ENCODE measurements around the gene LTN1. TPM values are rescaled to one million over a fixed set of nuclear protein-coding genes. Genes with fewer than 3 reads are reported as not detected.

The LTN1 gene, protein sequence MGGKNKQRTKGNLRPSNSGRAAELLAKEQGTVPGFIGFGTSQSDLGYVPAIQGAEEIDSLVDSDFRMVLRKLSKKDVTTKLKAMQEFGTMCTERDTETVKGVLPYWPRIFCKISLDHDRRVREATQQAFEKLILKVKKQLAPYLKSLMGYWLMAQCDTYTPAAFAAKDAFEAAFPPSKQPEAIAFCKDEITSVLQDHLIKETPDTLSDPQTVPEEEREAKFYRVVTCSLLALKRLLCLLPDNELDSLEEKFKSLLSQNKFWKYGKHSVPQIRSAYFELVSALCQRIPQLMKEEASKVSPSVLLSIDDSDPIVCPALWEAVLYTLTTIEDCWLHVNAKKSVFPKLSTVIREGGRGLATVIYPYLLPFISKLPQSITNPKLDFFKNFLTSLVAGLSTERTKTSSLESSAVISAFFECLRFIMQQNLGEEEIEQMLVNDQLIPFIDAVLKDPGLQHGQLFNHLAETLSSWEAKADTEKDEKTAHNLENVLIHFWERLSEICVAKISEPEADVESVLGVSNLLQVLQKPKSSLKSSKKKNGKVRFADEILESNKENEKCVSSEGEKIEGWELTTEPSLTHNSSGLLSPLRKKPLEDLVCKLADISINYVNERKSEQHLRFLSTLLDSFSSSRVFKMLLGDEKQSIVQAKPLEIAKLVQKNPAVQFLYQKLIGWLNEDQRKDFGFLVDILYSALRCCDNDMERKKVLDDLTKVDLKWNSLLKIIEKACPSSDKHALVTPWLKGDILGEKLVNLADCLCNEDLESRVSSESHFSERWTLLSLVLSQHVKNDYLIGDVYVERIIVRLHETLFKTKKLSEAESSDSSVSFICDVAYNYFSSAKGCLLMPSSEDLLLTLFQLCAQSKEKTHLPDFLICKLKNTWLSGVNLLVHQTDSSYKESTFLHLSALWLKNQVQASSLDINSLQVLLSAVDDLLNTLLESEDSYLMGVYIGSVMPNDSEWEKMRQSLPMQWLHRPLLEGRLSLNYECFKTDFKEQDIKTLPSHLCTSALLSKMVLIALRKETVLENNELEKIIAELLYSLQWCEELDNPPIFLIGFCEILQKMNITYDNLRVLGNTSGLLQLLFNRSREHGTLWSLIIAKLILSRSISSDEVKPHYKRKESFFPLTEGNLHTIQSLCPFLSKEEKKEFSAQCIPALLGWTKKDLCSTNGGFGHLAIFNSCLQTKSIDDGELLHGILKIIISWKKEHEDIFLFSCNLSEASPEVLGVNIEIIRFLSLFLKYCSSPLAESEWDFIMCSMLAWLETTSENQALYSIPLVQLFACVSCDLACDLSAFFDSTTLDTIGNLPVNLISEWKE (N-terminal part only)
- 10 to 100 TPM; 23.5 to 25.9 TPM for total RNA-seq

DNA sequence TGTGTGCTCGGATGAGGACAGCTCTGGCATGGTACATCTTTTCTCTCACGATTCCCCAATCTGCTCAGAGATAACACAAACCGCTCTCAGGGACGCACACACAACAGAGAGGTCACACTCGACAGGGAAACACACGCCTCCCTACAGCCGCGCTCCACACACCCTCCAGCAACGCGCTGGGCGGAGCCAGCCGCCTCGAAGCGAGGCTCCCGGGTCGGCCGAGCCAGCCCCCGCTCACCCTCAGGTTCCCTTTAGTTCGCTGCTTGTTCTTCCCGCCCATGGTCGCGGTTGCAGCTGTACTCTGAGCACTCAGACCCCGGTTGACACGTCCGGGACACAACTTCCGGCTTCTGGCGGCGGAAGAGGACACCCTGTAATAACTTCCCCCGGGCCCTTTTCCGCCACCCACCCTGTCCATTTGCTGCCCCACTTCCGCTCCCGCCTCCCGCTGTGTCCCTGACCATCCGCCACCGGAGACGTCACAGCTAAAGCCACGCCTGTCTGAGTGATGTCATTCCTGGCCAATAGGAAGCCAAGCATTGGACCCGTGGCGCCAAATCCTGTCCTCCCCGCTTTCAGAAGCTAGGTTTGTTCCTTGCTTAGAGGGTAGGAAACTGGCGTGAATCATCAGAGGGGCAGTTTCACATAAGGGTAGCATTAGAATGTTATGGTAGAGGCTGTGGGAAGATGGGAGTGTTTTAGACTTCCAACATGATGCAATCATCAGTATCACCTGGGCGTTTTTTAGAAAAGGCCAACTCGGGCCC lies at the start of gene LTN1:
LTN1 (minus strand) TSS at position 352 of the 767 bp plus-strand sequence; CDS start at position 280, 72 bp downstream.
- ATAC-seq, result peak; percentile 94
- CTCF ChIA-PET, result interaction anchor here (0.7 to 1.8 kb wide), 10 partner anchors 10 to 381 kb away, joined by 3 to 5 read pairs (median 3); partner anchors contain the start of genes RWDD2B and USP16
- peaks cover 28% of the 10 kb centered on the region for H3K4me1 Mint-ChIP-seq (ENCODE audit: low read depth)

DNA sequence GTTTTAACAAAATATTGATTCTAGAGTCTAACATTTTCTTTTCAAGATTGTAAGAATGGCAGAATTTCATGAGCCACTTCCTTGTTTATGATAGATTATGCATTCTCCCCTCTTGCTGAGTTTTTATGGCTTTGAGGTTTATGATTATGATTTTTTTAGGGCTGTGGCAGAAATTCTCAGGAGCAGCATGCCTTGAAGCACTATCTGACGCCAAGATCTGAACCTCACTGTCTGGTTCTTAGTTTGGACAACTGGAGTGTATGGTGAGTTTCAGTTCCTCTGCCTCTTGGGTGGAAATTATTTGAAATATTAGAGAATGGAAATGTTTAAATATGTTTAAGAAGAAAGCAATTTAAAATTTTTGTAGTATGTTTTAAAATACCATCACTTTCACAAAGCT lies 42.0 kb upstream of the LTN1 start:
- peaks cover 60% of the 10 kb centered on the region for H3K36me3 Mint-ChIP-seq (ENCODE audit: low read depth)
- ATAC-seq, result no peak
- peaks cover 6% of the 10 kb centered on the region for H3K4me1 Mint-ChIP-seq (ENCODE audit: low read depth)
- CTCF ChIA-PET, result no interaction called here
- H3K27ac Mint-ChIP-seq, result no peak overlapping the region
- POLR2A ChIA-PET, result no interaction called here
- no peaks in the 10 kb centered on the region for H3K9me3 Mint-ChIP-seq (ENCODE audit: insufficient read depth)
- no peak overlapping the region for H3K4me3 Mint-ChIP-seq
- no peaks in the 10 kb centered on the region for H3K27me3 Mint-ChIP-seq (ENCODE audit: low read depth)
- no peak for DNase-seq

More for the DNA sequence above, at the start of gene LTN1:
- H3K36me3 Mint-ChIP-seq (ENCODE audit: low read depth), result peaks cover 7% of the 10 kb centered on the region
- peak; percentile 100 for DNase-seq
- peak within 1 kb of the TSS; percentile 98 for H3K27ac Mint-ChIP-seq
- no peaks in the 10 kb centered on the region for H3K9me3 Mint-ChIP-seq (ENCODE audit: insufficient read depth)
- POLR2A ChIA-PET, result interaction anchor here (0.8 to 3.5 kb wide), 16 partner anchors 8 to 309 kb away, joined by 3 to 57 read pairs (median 6); partner anchors contain the start of genes CCT8, RWDD2B and USP16
- H3K27me3 Mint-ChIP-seq (ENCODE audit: low read depth), result no peaks in the 10 kb centered on the region
- H3K4me3 Mint-ChIP-seq, result peak within 1 kb of the TSS; percentile 84

DNA sequence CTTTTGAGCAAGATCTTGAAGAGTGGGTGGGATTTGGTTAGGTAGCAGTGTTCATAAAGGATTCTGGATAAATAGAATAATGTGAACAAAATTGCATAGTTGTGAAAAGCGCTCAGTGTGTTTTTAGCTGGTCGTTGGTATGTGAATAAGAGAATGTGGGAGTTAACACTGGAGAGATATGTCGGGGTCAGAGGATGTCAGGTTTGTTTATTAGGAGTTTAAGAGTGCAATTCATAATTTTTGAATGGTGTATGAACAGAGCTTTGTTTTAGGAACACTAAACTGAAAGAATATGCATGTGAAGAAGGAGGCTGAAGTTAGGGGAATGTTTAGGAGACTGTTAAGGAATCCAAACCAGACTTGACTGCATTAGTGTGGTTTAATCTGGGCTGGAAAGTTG lies 41.2 kb upstream of the LTN1 start:
- DNase-seq (no peak), ATAC-seq (no peak)
- Mint-ChIP-seq H3K9me3 (ENCODE audit: insufficient read depth) (no peaks in the 10 kb centered on the region), H3K27me3 (ENCODE audit: low read depth) (no peaks in the 10 kb centered on the region), H3K4me3 (no peak overlapping the region), H3K27ac (no peak overlapping the region), H3K36me3 (ENCODE audit: low read depth) (peaks cover 59% of the 10 kb centered on the region), H3K4me1 (ENCODE audit: low read depth) (peaks cover 6% of the 10 kb centered on the region)
- ChIA-PET POLR2A (interaction anchor here (1.1 to 1.8 kb wide), 2 partner anchors 9 to 40 kb away, joined by 3 to 5 read pairs; partner anchors contain the start of gene USP16), CTCF (interaction anchor here (1.4 kb wide), 1 partner anchor 39 kb away, joined by 3 read pairs; no protein-coding TSS in a partner anchor)

DNA sequence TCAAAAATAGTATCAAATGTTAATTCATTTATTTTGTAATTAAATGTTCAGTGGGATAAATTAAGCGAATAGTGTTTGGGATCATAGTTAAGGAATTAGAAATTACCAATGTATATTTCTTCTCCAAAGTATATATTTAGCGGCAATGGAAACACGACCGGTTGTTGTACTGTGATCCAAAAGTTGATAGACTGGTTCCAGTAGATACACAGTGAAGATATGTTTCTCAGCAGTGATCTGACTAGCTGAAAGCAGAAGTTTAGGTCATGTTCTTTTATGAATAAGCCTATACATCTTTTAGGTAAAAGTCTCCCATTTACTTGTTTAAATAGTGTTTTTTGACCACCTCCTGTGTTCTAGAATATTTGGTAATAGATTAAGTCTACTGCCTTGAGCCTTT lies 40.6 kb upstream of the LTN1 start:
- DNase-seq (no peak), ATAC-seq (no peak)
- H3K36me3 Mint-ChIP-seq (ENCODE audit: low read depth), result peaks cover 62% of the 10 kb centered on the region
- no peaks in the 10 kb centered on the region for H3K27me3 Mint-ChIP-seq (ENCODE audit: low read depth)
- peaks cover 6% of the 10 kb centered on the region for H3K4me1 Mint-ChIP-seq (ENCODE audit: low read depth)
- no peak overlapping the region for H3K4me3 Mint-ChIP-seq
- no peaks in the 10 kb centered on the region for H3K9me3 Mint-ChIP-seq (ENCODE audit: insufficient read depth)
- ChIA-PET CTCF (interaction anchor here (1.4 to 1.7 kb wide), 2 partner anchors 9 to 39 kb away, joined by 3 to 4 read pairs; partner anchors contain the start of gene USP16), POLR2A (interaction anchor here (1.1 to 1.8 kb wide), 2 partner anchors 8 to 40 kb away, joined by 3 to 5 read pairs; partner anchors contain the start of gene USP16)
- no peak overlapping the region for H3K27ac Mint-ChIP-seq

DNA sequence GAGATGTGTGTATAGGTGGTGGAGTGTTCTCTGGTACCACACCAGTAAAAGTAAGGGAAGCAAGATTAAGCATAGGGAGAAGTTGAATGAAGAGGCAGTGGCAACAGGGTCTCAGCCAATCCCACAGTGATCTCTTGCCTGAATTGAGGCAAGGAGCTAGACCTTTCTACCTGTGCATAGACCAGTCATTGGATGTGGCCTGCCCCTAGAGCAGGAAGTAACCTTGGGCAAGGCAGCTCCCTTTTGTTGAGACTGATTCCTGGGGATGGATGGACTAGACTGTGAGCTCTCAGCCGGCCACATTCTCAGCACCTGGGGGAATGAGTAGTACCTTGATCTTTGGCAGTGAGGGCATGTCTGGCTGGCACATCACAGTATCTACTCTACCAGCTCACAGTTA lies 38.2 kb upstream of the LTN1 start:
- peak; percentile 40 for ATAC-seq
- Mint-ChIP-seq H3K4me3 (no peak overlapping the region), H3K9me3 (ENCODE audit: insufficient read depth) (no peaks in the 10 kb centered on the region), H3K4me1 (ENCODE audit: low read depth) (peaks cover 14% of the 10 kb centered on the region), H3K36me3 (ENCODE audit: low read depth) (peaks cover 48% of the 10 kb centered on the region), H3K27ac (no peak overlapping the region), H3K27me3 (ENCODE audit: low read depth) (no peaks in the 10 kb centered on the region)
- ChIA-PET POLR2A (interaction anchor here (0.6 to 2.5 kb wide), 4 partner anchors 9 to 318 kb away, joined by 3 to 7 read pairs (median 4); partner anchors contain the start of gene RWDD2B), CTCF (no interaction called here)
- DNase-seq, result no peak

DNA sequence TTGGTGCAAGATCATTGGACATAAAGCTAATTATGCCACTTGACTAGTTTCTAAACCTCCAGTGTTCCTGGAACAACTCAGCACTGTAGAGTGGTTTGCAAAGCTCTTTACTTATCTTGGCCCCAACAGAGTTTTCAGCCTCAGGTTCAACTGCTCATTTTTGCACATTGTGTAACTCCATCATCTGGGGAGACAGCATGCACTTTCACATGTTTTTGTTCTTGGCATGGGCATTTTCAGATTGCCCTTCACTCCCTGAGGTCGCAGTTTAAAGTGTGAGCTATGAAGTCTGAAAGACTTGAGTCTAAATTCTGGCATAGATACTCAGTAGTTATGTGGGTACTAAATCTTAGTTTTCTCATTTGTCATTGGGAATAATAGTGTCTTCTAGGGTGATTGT lies 36.8 kb upstream of the LTN1 start:
- peaks cover 42% of the 10 kb centered on the region for H3K36me3 Mint-ChIP-seq (ENCODE audit: low read depth)

DNA sequence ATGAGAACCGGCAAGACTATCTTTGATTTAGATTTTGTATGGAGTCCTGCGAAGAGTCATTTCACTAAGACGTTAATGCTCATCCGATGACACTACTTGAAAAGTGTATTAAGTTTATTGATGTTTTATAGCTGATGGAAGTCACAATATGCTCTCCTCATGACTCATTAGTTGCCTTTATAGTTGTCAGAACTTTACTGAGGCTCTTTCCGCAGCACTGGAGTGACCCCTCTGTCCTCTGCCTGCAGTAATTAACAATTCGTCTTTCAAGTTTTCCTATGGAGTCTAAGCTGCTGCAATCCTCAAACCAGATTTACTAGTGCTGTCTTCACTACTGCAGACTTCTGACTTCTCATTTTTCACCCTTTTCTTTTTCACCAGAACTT lies 32.6 kb upstream of the LTN1 start:
- Mint-ChIP-seq H3K9me3 (ENCODE audit: insufficient read depth) (no peaks in the 10 kb centered on the region), H3K27me3 (ENCODE audit: low read depth) (no peaks in the 10 kb centered on the region), H3K36me3 (ENCODE audit: low read depth) (peaks cover 16% of the 10 kb centered on the region), H3K4me1 (ENCODE audit: low read depth) (peaks cover 46% of the 10 kb centered on the region), H3K27ac (peak overlapping the region; percentile 98), H3K4me3 (peak overlapping the region; percentile 99)
- ATAC-seq, result no peak
- ChIA-PET POLR2A (interaction anchor here (0.7 to 5.2 kb wide), 15 partner anchors 8 to 424 kb away, joined by 3 to 93 read pairs (median 6); partner anchors contain the start of genes CCT8 and LTN1), CTCF (interaction anchor here (0.9 to 1.9 kb wide), 9 partner anchors 7 to 65 kb away, joined by 3 to 5 read pairs (median 3); partner anchors contain the start of genes CCT8 and LTN1)
- DNase-seq, result no peak

More for the DNA sequence above, 36.8 kb upstream of the LTN1 start:
- no peak for ATAC-seq
- CTCF ChIA-PET, result no interaction called here
- POLR2A ChIA-PET, result interaction anchor here (0.5 to 2.5 kb wide), 4 partner anchors 10 to 43 kb away, joined by 3 to 7 read pairs (median 4); no protein-coding TSS in a partner anchor
- no peak overlapping the region for H3K27ac Mint-ChIP-seq
- H3K4me1 Mint-ChIP-seq (ENCODE audit: low read depth), result peaks cover 23% of the 10 kb centered on the region
- H3K9me3 Mint-ChIP-seq (ENCODE audit: insufficient read depth), result no peaks in the 10 kb centered on the region
- no peak overlapping the region for H3K4me3 Mint-ChIP-seq
- no peaks in the 10 kb centered on the region for H3K27me3 Mint-ChIP-seq (ENCODE audit: low read depth)
- no peak for DNase-seq

DNA sequence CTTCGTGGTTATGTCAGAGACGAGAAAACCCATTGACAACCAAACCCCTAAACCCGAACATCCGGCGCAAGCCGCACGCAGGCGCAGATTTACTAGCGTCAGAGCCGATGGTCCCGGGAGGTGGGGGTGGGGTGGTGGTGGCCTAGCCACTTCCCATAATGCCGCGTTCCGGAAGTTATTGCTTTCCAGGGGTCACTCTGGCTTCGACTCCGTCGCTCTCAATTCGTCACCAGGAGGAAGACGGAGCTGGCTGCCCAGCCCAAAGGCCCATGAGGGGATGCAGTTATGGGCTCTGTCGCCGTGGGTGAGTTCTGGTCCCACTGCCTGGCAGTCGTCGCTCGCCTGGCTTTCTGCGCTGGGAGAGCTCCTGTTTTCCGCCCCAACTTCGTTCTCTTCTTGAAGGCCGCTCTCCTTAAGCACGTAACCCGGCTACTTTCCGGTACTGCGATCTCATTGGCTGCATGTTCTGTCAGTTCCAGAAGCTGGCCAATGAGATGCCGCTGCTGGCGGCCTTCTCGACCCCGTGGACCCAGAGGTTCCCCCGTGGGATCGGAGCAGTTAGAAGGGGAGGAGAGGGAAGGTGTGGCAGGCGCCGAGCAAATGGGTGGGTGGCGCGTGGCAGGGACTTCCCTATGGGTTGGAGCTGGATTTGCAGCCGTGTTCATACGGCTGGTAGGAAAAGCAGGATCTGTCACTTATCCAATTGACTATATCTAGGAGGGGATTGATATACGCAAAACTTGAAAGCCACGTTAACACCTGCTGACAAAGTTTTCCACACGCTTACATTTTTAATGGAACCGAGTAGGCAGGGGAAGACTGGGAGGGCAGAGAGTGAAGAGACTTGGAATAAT lies 32.0 kb upstream of the LTN1 start, which contains the start of gene USP16:
USP16 (plus strand) TSS at position 195 of the 854 bp plus-strand sequence. CDS start 3,246 bp downstream, outside the sequence.
- H3K27ac Mint-ChIP-seq, result peak within 1 kb of the TSS; percentile 98
- ChIA-PET CTCF (interaction anchor here (0.9 to 1.9 kb wide), 10 partner anchors 8 to 65 kb away, joined by 3 to 5 read pairs (median 4); partner anchors contain the start of genes CCT8 and LTN1), POLR2A (interaction anchor here (0.7 to 5.2 kb wide), 19 partner anchors 9 to 425 kb away, joined by 3 to 93 read pairs (median 4); partner anchors contain the start of genes CCT8 and LTN1)
- ATAC-seq, result peak; percentile 97
- H3K27me3 Mint-ChIP-seq (ENCODE audit: low read depth), result no peaks in the 10 kb centered on the region
- peak; percentile 96 for DNase-seq
- peaks cover 16% of the 10 kb centered on the region for H3K36me3 Mint-ChIP-seq (ENCODE audit: low read depth)
- H3K4me3 Mint-ChIP-seq, result peak within 1 kb of the TSS; percentile 99
- H3K4me1 Mint-ChIP-seq (ENCODE audit: low read depth), result peaks cover 47% of the 10 kb centered on the region
- H3K9me3 Mint-ChIP-seq (ENCODE audit: insufficient read depth), result no peaks in the 10 kb centered on the region

DNA sequence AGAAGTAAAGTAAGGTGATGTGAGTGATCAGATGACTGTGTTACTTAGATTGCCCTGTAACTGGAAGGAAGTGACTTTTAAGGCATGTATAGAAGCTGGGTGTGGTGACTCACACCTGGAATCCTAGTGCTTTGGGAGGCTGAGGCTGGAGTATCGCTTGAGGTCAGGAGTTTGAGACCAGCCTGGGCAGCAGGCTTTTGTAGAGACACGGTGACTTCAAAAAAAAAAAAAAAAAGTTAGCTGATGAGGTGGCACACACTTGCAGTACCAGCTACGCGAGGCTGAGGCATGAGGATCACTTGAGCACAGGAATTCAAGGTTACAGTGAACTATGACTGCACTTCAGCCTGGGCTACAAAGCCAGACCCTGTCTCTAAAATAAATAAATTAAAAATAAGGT lies 29.5 kb upstream of the LTN1 start:
- CTCF ChIA-PET, result interaction anchor here (3.0 kb wide), 1 partner anchor 19 kb away, joined by 14 read pairs; no protein-coding TSS in a partner anchor
- H3K36me3 Mint-ChIP-seq (ENCODE audit: low read depth), result peaks cover 4% of the 10 kb centered on the region
- ATAC-seq (no peak), DNase-seq (no peak)
- H3K27me3 Mint-ChIP-seq (ENCODE audit: low read depth), result no peaks in the 10 kb centered on the region
- no peaks in the 10 kb centered on the region for H3K9me3 Mint-ChIP-seq (ENCODE audit: insufficient read depth)
- peak overlapping the region; percentile 82 for H3K27ac Mint-ChIP-seq
- no peak overlapping the region for H3K4me3 Mint-ChIP-seq
- H3K4me1 Mint-ChIP-seq (ENCODE audit: low read depth), result peaks cover 56% of the 10 kb centered on the region
- POLR2A ChIA-PET, result interaction anchor here (3.2 to 5.2 kb wide), 3 partner anchors 19 to 50 kb away, joined by 20 to 93 read pairs (median 44); partner anchors contain the start of genes CCT8 and LTN1

All from activated CD8-positive, alpha-beta T cell treated with anti-CD3 and anti-CD28 coated beads, Interleukin-2, amount 10 ng/mL, durations not matched to agents 7 days and 5 days (primary cell).